GM20431 (cell line): Measurements from ENCODE around the gene TOM1L2.

Experiments
- in situ Hi-C: fragments of 300-500 bp; cut with MseI, MboI; formaldehyde crosslinking; loops from one replicate; pipeline ENCODE4 v1.15.0; 2020; ENCODE audit warnings: low sequenced_read_pairs; ENCODE audit not compliant: unreplicated experiment

Gene TOM1L2

DNA sequence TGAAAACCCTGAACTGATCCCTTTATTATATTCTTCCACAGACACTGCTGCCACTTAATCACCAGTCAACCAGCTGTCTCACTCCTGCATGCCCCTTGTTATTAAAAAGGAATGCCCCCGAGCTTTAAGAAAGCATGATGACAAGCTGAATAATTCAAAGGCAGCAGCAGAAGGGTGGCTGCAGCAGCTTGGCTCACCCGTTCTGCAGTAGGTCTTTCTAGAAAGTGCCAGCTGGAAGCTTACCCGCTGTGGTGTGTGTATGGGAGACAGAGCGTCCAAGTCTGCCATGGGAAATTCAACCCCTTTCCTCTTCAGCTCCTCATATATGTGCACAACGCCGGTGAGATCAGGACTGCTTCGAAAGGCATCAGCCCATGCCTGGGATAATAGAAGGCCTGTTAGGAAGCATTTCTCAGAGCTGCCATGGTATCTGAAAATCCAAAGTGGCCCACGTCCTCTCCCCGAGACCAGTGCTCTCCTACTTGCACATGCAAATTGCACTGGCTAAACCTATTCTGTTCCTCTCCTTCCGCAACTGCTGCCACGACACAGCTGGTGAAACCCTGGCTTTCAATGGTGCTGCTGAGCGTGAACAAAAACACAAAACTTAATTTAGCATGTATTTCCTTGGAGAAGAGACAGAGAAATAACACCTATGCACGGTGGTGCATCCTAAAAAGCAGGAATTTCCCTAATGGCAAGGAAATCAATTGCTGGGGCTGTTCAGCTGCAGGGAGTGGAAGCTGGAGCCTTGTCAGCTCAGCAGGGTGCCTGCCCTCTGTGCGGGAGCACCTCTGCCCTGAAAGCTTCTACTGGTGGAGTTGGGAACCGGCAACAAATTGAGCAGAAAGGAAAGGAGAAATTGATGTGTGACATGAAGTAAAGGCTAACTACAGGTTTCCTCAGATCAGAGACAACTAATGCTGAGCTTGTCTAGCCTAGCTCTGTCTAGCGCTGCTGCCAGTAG is 87.5 kb downstream of the TOM1L2 start:
- in situ Hi-C loops = no loop called here

DNA sequence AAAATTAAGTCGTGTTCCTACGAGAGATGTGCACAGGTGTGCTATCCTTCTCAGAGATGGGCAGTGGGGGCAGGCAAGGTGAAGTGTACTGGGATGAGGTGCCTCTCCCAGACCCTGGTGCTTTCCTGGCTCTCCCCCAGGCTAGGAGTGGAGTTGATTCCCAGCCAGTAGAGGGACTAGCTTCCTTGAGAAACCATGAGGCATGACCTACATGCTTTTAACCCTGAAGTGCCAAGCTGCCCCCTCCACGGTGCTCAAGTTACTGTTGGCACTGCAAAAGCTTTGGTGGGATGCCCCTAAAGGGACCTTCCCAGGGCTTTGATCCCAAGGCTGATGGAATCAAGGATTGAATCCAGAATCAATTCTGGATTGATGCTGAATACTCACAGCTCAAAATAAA is 88.4 kb downstream of the TOM1L2 start:
- in situ Hi-C loops = no loop called here

DNA sequence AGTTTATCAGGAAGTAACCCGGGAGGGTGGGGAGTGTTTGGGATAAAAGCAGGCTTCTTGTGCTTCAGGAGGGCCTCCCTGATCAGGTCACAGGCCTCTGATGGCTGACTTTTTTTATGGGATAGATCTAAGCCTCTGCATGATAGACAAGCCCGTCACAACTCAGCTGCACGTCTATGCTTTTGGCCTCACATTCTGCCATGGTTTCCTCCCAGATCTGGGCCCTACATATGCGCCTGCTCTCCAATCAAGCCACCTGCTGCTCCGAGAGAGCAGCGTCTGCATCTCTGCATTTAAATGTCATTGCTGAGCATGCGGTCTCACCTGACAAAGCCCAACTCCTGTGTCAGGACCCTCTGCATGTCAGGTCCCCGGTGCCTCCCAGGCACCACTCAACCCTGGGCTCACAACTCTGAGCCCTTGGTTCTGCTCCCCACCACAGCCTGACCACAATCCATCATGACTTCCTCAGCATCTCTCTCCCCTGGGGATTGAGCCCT is 90.1 kb downstream of the TOM1L2 start:
- in situ Hi-C loops = no loop called here

DNA sequence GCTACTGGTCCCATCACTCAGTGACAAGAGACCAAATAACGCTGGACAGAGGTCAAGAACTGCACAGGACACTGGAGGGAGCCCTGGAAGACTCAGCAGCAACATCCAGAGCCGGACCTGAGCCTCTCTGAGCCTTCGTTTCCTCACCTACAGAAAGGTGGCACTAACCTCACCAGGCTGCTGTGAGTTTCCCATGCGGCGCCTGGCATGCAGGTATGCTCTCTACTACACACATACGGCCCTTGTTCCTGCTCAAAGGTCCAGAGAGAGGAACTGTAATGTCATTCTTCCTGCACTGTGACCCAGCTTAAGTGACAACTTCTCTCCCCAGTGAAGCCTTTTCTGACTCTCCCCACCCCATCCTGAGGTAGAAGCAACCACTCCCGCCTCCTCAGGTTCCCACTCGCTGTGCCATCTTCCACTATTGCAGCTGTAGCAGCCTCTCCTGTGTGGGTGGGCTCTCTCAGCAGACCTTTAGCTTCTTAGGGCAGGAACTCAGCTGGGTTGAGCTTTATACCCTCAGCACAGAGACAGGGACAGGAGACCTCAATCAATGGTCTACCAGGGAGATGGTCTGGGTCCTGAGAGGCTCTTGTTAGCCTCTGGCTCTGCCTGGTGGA is 91.5 kb downstream of the TOM1L2 start:
- in situ Hi-C loops = no loop called here

DNA sequence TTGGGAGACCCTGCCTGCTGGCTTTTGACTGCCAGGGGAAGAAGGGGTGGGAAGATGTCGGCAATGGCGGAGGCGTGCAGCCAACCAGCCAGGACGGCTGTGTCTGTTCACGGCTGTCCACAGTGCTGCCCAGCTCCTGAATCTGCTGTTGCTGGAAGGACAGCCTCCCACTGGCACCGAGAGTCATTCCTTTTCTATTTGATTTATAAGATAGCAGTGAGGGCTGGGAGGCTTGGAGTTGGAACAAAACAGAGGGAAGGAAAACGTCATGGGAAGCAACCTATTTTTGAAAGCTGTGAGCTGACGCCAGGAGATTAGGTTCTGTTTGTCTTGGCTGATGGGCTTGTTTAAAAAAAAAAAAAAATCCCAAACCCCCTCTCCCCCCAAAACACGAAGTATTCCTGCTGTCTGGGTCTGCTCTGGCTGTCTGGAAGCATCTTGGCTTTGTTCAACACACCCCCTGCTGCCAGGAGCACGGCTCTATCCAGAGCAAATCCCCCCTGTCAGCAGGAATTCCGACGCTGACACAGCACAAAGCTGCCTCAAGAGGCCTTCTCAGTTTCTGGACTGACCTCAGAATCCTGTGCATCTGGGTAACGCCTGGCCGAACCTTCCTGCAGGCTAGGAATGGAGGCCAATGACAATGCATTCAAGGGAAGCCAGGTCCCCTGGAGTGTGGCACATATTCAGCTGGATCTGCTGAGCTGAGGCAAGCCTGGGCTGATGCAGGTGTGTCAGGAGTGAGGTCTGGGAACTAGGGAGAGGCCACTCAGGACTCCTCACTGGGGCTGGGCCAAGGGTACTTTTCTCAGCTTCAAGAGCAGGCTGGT is 94.5 kb downstream of the TOM1L2 start:
- in situ Hi-C loops = no loop called here

DNA sequence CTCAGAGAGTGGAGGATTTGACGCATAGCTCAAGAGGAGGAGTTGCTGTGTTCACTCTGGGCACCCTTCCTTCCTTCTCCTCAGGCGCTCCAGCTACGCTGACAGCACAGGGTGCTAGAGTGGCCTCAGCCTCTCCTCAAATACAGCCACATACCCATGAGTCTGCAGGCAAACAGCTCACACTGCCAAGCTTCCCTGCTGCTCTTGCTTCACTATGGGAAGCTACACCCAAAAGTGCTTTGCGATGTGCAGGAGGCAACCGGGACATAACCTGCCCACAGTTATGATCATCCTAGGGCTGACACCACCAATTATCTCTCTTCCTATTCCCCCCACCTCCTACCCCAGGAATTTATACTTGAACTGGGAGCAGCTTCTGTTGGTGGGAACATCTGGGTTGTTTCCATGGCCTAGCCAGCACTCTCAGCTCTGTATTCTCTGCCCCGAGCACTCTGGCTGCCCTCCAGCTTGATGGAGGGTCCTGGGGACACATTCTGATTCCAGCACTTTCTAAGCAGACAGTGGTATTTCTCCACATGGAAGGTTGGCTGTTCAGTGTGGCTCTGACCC is 95.2 kb downstream of the TOM1L2 start:
- in situ Hi-C loops = no loop called here

DNA sequence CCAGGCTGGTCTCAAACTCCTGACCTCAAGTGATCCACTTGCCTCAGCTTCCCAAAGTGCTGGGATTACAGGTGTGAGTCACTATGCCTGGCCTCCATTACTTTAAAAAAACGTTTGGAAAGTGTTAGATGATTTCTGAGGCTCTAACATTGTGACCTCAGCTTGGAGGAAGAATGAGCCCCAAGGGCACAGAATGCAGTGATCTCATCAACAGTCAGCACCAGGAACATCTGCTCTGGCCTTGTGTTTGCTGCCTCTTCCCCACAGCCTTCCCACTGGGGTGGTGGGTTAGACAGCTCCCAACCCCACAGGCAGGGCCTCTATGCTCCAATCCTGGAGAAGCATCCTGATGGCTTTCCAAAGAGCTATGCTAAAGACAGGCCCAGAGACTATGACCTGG is 97.7 kb downstream of the TOM1L2 start:
- in situ Hi-C loops = no loop called here

DNA sequence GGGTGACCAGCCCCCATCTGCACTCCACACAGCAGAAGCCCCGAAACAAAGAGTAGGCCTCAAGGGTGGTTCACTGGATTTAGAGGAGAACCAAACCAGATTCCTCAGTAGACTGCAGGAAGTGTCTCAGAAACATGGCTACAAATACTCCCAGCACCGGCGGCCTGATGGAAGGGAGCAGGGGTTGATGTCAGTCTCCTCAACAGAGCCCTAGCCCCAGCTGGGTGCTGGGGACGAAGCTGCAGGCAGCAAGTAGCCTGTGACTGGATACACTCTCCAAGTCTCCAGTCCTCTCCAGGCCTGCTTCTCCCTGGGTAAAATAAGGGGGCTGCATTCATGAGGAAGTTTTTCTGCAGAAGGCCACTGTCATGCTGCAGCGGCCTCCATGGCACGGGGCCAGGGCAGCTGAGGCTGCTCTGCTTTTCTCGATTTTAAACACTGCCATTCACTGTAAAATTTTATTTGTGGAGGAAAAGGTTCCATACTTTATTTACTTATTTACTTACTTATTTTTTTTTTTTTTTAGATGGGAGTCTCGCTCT is 98.7 kb downstream of the TOM1L2 start:
- in situ Hi-C loops = no loop called here

DNA sequence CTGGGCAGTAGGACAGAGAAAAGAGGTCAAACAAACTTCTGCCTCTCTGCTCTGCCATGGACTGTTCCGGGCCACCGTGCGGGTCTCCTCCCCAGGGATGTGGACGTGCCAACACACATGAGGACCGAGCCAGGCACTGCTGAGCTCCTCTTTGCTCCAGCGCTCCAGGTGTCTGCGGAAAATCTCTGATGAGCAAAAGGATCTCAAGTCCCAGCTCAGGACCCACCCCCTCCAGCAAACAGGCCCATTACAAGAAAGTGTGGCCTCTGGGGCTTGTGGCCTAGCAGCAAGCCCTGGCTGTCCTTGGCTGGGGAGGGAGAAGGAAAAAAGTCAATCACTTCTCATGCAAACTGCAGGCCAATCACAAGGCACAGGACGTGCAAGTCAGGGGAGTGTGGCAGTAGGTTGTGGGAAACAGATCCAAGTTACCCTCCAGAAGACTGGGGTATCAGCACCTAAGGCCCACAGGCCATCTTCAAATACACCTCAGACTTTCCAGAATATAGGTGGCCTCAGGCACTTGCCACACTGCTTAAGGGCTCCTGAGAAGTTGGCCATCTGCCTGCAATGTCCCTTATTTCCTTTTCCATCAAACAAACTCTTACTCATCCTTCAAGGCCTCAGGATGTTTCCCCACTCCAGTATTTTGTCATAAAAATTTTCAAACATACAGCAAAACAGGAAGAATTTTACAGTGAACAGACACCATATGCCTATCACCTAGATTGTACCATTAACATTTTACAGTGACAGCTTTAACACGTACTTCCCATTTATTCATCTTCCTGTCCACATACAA is 99.5 kb downstream of the TOM1L2 start:
- in situ Hi-C loops = no loop called here

DNA sequence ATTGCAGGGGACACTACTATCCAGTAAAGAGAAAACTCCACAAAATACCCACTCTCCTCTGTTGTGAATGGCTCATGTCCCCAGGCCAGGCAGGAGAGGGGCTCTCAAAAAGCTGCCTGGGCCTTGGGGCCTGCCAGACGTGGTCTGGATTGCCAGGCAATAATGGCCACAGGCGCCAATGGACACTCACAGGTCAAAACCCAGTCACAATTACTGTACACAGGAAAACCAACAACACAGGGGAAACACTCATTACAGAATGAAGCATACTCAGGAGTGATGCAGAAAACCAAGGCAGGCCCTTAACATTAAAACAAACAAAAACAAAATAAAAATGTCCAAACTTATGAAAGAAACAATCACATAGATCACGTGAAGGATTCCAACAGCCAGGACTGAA is 100.3 kb downstream of the TOM1L2 start:
- in situ Hi-C loops = no loop called here

DNA sequence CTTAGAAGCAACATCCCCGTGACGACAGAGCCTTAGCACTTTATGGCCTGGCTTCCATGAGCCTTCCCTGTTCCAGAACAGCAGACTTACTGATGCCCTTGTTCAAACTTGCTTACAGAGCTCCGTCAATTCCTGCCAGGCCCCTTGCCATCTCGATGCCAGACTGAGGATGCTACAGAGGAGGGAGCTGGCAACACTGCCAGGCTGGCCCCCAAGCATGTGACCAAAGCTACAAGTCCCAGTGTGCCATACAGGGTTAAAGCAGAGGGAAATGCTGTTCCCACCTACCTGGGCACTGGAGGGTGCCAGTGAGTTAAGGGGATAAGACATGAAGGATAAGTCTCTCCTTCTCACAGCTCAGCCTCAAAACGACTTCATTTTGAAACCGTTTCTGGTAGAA is 102.0 kb downstream of the TOM1L2 start:
- in situ Hi-C loops = no loop called here

DNA sequence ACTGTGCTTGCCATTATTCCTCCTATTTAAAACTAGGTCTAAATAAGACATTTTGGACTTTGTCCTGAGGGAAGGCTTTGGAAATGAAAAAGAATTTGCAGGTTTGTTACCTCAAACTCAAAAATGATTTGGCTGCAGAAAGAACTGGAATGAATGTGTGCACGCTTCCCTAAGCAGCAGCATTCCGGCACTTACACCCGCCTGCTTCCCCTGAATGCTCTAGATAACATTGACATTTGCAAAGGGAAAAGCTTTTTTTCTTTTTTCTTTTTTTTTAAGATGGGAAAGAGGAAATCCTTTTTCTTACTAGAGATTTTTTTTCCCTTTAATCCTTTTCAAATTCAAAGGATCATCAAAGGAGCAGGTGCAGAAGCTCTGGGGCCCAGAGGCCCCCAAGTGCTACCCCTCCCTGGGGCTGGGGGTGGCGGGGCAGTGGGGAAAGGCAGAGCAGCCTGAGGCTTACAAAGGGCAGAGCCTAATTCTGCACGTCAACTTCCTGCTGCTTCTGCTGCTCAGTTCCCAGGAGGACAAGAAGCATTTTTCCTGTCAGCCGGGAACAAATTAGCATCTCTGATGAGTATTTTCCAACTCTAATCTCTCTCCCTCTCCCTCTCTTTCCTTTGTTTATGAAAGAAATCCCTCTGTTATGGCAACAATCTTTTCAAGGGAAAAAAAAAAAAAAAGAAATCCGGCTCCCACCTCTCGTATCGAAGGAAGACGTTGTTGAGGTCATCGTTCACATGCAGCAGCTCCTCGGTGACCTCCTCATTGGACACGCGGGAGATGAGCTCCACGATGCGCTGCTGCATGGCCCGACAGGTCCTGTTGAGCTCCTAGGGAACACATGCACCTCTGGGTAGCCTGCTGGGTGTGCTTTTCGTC is 103.3 kb downstream of the TOM1L2 start:
- in situ Hi-C loops = no loop called here

DNA sequence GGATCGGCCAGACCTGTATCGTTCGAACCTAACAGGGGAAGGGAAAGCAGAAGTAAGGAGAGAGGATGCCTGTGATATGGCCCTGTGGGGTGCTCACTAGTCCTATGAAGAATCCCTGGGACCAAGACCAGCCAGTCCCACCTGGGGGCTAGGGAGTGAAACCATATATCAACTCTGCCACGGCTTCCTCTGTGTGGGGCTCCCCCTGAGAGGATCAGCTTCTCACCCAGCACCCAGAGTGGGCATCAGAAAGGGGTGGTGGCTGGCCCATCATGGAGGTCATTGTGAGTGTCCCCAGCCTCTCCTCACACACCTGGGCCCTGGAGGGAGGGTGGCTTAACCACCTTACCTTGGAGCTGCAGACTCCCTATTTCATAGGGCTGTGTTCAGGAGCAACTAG is 105.3 kb downstream of the TOM1L2 start:
- in situ Hi-C loops = no loop called here

DNA sequence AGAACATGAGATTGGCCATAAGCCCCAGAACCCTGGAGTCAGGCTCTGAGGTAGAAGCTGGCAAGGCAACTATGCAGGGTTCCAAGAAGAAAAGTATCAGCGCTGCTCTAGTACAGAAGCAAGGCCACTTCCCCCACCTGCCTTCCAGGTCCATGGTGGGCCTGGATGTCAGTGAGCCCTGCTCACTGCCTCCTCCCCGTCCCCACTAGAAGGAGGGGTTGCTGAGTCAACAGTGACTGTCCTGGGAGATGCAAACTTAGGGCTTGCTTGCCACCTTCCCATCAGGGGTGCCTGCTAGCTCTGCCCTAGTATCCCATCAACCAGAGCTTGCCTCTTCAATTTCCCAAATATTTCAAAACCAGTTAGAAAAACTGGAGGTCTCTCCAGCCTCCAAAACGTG is 105.8 kb downstream of the TOM1L2 start:
- in situ Hi-C loops = no loop called here

DNA sequence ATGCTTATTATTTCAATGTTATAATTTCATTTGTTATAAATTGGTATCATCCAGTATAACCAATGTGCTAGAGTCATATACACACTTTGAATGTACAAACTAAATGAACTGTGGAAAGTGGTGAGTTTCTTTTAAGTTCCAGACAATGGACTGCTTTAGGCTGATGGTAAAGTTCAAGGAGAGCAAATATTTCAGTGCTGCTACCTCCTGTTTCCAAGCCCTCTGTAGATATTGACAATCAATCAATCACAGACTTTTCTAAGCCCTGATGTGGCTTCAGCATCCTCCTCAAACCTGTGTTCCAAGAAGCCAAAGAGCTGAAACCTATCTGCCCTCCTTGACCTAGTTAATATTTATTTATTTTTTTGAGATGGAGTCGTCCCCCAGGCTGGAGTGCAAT is 107.2 kb downstream of the TOM1L2 start:
- in situ Hi-C loops = no loop called here

DNA sequence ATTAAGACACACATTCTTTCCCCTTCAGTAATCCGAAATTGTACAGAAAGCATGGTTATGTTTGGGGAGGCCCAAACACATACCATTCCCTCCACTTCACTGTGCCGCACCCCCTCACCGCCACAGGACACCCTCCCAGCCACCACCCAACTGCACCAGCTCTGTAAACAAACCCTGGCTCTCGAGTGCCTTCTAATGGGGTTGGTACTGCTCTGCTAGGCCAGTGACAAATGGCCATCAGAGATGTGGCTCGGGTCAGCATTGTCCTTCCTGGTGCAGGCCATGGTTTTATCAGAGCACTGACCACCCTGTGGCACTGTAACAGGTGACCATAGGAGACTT is 111.5 kb downstream of the TOM1L2 start:
- in situ Hi-C loops = no loop called here

DNA sequence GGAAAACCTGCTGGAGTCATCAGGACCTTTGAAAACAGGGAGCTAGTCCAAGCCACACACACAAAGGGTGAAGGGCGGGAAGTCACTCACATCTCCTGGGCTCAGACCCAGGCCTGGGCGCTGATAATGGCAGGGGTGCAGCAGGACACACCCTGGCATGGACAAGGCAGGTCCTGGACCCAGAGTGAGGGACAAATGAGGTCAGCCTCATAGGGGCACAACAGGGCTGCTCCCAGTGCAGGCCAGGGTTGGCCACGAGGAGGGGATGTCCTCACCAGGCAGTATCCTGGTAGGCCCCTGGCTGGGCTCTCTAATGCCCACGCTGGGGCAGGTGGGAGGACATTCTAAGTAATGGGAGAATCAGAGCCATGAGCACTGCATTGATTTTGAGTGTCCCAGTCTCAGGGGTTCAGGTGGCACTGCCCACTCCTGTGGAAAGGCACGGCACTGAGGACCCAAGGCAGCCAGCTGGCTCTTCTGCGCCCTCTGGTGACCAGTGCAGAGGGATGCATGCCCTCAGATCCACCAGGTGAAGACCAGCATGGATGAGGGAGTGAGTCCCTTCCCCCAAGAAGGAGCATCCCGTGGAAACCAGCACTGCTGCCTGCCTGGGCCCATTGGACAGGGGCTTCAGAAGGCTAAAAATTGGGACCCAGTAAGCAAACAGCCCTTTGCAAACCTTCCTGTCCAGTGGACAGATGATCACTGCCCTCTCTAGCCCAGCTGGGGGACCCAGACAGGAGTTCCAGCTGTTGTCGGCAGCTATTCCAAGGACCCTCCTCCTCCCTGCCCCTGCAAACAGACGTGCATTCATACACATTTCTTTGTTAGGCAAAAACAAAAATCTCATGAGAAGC is 112.1 kb downstream of the TOM1L2 start:
- in situ Hi-C loops = loop anchor here (10.0 kb wide), 1 partner anchor 185 kb away; no protein-coding TSS in a partner anchor
